Stimulated activated CD8-positive, alpha-beta memory T cell treated with anti-CD3 and anti-CD28 coated beads, Interleukin-7, amount 100 ng/mL, for 4 hours (primary cell): ENCODE measurements around the gene BCCIP.

Experiments
- DNase-seq, 2 donors: peaks; one replicate each; pipeline ENCODE4 v3.0.0-alpha.2; 2020; ENCODE audit warnings: low read depth in 2 of 2

Gene BCCIP

DNA sequence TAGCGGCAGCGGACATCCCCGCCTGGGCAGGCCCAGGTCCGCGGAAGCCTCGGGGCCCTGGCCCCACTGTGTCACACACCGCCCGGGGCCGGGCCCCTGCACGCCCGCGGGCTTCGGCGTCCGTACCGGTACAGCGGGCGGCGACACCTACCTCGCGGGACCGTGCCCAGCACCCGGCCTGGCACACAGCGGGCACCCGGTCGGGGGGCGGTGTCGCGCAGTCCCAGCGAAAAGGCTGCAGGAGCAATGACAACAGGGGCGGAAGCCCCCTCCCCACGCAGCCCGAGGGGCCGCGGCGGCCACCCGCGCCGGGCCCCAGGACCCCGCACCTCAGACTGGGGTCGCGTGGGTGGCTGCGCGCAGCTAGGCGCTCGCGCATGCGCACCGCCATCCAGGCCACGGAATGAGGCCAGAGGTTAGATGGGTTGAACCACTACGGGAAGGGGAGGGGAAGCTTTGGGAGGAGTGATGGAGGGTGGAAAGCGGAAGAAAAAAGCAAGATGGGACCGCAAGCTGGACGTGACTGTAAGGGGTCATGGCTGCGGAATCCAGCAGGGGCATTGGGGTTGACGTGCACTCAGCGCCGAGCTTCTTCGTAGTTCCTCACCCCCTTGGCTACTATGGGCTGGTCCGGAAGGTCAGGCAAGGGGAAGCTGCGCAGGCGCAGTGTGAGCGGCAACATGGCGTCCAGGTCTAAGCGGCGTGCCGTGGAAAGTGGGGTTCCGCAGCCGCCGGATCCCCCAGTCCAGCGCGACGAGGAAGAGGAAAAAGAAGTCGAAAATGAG, at the start of gene BCCIP, which contains the start of gene UROS:
Gene BCCIP (plus strand): TSS at position 669 of the 785 bp plus-strand sequence. CDS start 12 bp downstream, at position 681.
Gene UROS (minus strand): TSS at position 381 of the 785 bp plus-strand sequence. CDS start 6,759 bp downstream, outside the sequence.
- DNase-seq = peak; percentile 82 to 86

DNA sequence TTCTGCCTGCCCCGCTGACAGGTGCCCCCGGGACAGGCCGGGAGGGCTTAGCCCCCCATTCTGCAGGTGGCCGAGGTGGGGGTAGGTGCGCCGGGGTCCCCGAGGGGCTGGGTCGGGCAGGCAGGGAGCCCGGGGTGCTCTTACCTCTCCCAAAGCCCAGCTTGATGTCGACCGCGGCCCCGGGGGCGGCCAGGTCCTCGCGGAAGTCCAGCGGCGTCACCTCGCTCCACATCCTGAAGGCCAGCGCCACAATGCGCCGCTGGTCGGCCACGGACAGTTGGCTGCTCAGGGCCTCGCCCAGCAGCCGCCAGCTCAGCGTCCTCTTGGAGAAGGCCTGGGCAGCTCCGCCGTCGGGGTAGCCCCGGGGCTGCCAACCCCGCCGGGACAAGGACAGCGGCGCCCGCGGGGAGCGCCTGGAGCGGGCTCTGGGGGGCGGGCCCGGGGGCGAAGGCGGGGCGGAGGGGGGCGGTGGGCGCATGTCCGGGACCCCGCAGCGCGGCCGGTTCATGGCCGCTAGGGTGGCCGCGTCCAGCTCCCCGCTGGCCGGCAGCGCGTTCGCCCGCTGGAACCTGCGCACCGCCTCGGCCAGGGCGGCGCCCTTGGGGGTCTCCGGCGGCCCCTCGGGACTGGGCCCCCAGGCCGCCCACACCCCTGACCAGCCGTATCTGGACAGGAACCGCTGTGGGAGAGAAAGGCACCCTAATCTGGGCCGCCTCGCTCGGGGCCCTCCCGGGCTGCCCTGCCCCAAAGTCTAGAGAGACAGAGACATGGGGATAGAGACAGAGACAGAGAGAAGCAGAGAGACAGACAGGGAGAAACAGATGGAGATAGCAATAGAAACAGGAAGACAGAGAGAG, 49.4 kb upstream of the BCCIP start:
- no peak for DNase-seq

DNA sequence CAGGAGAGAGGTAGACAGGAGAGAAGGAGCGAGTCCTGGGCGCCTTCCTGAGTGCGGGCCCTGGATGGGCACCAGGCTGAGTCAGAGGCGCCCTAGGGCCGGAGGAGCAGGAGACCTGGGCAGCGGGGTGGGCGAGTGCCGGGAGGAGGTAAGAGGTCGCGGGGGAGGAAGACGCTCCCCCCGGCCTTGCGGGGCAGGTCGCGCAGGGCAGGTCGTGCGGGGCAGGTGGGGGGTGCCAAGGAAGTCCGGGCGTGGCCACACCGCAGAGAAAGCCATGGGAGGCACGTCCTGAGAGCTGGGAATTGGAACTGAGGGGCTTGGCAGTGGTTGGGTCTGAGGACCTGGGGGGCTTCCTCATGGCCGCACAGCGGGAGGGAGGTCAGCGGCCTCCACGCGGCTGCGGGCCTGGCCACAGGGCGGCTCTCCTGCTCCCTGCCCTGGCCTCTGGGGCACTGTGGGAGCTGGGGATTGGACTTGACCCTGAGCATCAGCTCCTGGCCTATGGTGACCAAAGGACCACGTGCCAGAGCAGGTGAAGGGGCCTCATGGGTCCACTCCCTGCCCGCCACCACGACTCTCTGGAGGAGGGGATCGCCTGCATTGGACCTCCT, 48.7 kb upstream of the BCCIP start:
- DNase-seq = no peak

DNA sequence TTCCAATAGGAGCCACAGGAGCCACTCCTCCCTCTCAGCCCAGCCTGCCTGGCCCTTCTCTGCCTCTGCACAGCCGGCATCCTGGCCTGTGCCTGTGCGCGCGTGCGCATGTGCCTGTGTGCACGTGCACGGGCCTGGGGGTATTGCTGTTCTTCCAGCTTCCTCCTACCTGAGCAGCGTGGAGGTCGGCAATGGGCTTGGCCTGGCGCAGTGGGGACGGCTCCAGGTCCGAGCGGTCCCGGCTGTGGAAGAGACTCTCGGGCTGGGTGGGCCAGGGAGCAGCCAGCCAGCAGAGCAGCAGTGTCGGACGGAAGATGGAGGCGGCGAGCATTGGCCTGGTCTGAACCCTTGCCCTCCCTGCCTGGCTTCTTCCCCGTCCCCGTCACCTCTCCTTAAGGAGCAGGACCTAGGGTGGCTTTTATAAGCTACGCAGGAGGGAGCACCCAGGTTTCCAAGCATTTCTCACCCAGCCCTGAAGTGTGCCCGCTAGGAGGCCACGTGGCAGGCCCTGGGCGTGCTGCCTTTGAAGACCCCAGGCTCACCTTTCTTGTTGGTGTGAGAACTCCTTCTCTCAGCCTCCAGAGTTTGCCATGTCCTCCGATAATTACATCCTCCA, 47.7 kb upstream of the BCCIP start, which contains the start of gene MMP21:
Gene MMP21 (minus strand): TSS at position 331 of the 616 bp plus-strand sequence. CDS start 0 bp downstream, at position 331.
- DNase-seq = no peak

DNA sequence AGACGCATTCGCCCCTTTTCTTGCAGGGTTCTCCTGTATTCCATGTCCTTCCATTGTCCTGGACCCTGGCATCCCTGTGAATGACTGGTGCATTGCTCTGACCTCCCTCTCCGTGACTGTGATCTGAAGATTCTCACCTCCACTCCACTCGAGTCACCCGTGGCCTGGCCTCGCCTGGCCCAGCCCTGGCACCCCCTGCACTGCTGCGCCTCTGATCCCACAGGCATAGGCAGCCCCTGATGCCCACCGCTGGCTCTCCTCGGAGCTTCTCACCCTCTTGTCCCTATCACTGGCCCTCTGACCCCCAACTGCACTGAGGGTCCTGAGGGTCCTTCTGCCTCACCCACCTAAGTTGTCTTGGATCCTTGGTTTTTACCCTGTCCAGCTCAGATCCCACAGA, 45.5 kb upstream of the BCCIP start:
- no peak for DNase-seq

DNA sequence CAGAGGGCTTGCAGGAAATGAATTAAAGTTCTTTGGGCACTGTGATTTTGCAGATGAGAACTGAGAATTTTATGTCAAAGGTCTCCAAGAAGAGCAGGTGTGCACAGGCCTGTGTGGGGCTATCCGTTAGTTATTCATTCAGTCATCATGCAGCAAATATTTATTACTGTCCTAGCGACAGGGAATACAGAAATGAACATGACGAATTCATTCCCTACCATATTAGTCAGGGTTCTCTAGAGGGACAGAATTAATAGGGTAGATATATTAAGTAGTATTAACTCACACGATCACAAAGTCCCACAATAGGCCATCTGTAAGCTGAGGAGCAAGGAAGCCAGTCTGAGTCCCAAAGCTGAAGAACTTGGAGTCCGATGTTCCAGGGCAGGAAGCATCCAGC, 44.8 kb upstream of the BCCIP start:
- no peak for DNase-seq

DNA sequence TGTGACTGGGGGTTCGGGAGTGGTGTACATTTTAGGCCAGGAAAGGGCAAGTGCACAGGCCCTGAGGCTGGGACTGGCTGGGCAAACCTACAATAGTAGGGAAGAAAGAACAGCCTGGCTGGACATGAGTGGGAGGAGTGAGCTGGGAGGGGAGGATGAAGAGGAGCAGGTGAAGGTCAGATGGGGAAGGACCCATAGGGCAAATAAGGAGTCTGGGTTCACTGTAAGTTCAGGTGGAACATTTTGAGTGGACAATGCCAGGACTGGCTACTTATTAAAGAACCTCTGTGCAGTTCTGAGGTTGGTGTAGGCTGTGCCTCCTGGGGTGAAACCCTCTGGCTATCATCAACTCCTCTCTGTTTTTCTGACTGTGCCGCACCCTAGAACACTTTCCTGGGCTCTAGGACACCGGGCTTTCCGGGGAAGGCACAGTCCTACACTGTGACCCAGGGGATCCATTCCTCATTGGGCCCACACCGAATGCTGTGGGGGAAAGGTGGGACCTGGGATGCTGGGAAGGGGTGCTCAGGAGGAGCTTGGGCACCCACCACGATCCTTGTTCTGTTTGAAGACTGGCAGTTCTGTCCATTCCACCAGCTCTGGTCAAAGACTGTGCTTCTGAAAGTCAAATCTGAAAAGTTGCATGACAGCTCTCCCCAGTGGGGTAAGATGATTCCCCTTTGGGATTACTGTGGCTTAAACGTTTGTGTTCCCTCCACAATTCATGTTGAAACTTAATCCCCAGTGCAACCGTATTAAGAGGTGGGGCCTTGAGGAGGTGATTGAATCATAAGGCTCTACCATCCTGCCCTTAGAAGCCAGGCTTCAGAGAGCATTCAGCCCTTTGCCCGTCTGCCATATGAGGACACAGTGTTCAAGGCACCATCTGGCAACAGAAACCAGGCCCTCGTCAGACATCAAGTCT, 43.7 kb upstream of the BCCIP start:
- no peak for DNase-seq

DNA sequence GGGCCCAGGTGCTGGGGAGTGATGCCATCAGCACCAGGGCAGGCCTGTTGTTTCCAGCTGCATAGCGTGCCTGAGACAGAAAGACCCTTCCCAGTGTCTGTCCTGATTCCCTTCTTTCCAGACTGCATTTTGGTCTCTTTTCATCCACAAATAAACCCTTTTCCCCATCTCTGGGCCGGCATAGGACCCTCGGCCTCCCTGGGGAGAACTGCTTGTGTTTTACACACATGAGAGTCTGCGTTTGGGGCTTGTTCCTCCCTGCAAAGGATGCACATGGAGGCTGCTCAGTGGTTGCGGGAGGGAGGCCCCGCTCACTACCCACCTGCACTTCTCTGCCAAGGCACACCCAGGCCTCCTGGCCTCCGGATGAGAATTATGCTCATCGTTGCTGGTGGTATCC, 42.0 kb upstream of the BCCIP start:
- no peak for DNase-seq

DNA sequence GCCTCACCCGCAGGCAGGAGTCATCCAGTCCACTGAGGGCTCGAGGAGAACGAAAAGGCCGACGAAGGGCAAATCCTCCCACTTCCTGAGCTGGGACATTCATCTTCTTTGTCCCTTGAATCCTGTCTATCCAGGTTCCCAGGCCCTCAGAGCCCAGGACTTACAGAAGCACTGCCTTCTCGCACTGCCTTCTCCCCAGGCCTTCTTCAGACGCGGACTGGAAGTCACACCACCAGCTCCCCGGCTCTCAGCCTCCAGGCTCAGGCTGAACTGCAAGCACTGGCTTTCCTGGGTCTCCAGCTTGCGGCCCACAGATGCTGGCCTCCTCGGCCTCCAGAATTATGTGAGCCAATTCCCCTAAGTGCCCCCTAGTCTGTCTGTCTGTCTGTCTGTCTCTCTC, 41.3 kb upstream of the BCCIP start:
- no peak for DNase-seq

DNA sequence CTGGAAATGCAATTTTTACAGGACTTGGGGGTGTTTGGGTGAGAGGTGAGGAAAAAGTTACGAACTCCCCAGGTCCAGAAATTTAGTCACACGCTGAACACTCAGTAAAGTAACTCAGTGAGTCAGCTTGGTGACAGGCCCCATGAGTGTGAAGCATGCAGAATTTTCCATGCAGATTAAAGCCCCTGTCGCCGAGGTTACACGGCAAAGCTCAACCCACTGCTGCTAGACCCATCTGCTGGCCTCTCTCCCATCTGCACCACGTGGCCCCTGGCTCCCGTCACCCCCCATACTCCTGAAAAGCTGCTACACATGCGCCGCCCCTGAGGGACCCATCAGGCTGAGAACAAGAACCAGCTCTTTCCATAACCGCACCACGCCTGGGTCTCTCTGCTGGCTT, 40.7 kb upstream of the BCCIP start:
- DNase-seq = no peak

DNA sequence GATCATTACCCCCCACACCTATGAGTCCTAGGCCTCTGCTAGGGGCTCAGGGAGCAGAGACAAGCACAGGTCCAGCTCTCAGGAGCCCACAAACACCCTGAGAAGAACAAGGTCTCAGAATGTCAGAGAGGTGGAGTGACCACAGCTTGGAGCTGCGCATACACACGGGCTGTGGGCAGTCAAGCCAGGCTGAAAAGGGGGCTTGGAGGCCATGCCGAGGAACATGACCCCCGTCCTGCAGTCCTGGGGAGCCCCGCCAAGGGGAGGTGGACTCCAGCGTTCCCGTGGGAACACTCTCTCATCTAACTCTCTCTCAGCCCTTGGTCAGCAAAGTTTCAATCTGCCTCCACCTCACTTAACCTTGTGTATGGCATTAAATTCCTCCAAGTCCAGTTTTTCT, 39.9 kb upstream of the BCCIP start:
- DNase-seq = no peak

DNA sequence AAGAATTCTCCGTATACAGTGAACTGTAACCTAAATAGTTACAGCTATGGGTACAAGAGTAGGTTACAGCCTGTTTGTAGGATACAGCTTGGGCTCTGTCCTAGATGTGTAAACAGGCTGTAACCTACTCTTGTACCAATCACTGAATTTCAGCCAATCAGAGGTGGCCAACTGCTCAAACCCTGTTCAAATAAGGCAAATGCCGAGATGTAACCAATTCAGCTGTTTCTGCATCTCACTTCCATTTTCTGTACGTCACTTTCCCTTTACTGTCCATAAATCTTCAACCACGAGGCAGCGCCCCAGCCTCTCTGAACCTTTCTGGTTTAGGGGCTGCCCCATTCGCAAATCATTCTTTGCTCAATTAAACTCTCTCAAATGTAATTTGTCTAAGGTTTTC, 39.4 kb upstream of the BCCIP start:
- no peak for DNase-seq

DNA sequence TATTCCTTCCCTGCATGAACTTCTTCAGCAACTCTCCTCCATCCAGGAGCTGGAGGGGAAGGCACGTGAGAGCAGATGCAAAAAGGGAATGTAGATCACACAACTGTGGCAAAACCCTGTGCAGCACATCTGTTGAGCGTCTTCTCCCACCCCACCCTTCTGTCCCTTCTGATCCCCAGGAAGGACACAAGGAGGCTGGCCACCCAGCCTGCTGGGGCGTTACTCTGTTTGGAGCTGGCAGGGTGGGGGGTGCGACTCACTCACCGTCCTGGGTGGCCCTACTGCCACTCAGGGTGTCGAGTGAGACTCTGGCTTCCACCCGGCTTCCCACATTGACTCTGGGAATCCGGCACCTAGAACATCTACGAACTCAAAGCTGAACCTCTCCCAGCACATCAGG, 37.6 kb upstream of the BCCIP start:
- DNase-seq = no peak

DNA sequence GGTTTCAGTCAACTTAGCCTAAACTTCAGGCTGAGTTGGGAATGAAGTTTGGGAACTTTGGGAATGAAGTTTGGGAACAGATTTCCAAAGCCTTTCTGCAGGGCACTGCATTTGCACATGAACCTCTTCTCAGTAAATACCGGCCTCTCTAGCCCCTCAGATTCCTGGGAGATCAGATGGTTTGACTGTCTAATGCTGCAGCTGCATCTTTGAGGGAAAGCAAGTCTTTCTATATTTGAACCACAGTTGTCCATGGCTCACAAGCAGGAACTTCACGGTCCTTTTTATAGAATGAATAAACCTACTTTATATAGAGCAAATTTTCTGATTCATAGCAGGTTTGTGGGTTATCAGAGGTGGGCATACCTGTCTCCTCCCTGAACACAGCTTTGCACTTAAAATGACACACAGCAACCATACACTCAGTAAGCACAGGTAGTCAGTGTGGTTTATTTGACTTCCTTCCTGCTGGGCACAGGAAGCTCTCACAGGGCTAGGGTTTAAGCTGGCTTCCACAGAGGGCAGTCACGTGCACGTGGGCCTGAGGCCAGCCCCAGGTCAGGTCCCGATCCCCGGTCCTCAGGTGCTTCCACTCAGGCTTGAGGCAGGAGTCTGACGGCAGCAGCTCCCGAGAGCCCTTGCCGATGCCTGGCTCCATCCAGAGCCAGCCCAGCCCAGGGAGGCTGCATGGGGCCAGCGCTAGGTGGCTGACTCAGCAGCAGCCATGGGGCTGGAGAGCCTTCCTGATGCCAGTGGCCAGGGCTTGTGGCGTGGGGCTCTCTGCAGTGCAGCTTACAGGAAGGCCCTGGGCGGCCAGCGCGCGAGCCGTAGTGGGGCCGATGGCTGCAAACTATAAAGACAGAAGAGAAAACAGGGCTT, 35.0 kb upstream of the BCCIP start:
- no peak for DNase-seq

DNA sequence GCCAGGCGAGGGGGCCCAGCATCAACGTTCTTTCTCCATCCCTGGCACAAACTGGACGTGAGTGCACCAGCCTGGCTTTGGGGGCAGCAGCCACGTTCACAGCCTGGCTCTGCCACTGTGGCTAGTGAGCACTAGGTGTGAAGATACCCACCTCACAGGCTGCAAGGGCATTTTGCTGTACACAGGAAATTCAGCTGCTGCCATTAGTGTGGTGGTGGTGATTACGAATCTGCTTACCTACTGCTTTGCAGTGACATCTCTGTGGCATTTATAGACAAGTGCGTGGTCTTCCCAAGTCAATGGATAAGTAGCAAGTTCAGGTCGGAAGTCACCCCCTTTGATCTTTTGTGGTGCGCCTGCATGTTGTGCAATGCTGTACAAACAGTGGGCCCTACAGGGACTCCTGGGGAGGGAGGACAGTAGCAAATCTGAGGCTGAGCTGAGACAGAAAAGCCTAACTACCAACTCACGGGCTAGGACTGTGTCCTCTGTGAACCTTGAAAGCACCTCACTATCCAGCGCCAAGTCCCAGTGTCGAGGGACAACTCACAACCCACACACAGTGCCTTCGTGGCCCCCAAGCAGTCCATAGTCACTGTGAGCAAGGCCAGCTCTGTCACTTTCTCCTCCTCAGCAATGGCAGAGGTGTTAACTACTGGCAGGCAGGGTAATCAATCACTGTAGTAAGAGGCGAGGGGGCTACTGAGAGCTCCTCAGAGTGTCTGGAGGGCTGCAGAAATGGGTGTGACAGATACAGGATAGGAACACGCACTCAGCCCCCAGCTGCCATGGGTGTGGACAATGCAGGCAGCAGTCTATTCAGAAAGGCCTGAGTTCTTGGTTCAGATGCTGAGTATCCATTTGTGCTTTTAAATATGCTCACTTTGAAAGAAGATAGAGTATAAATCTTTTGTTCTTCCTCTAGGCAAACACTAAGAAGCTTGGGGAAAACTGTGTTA, 30.7 kb upstream of the BCCIP start:
- DNase-seq = no peak

DNA sequence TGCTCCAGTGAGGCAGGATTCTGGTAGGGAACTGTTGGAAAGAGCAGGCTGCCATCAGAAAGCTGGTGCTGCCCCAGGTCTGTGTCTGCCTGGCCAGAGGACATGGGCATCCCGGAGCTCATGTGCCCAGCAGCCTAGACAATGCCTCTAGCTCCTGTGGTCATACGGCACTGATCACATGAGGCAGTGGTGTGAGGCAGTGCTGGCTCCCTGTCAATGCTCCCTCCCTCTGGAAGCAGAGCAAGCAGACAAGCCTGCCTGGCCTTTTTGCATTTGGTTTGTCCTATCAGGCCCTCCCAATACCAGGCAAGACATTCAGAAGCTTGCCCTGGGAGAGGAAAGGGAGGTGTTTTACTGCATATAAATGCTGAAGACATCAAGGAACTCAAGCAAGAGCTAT, 28.2 kb upstream of the BCCIP start:
- no peak for DNase-seq

DNA sequence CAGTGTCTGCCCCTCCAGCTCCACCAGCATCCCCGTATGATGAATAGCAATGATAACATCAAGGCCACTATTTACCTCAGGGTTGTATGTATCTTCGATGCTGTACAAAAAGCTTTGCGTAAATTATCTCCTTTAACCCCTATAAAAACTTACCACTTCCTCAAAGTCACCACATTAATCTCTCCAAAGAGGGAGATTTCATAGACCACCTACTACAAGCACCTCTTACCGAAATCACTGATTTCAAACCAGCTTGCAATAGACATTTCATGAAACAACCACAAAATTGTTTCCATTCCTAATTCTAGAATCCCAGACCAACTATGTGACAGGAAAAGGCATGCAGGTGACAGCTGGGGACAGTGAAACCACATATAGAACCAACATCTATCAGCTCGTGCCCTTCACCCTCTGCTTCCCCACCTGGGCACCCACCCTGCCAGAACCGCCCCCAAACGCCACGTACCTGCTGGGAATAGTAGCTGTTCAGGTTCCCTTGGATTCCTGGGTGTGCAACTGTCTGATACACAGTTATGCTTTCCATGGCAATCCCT, 27.6 kb upstream of the BCCIP start:
- DNase-seq = no peak

DNA sequence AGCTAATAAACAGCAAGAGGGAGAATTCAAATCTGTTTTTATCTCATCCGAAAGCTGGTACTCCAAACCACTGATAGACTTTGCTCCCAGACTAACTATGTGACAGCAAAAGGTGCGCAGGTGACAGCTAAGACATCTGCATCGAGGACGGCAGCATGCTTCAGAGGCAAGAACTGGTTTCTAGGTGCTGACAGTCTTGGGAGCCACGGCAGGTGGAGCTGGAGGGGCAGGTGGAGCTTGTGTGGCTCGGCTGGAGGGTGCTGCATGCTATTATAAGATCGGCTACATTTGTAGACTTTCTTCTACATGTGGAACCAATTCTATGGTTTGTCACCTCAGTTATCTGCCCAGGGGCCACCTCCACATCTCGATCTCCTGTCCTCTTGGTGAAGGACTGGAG, 25.9 kb upstream of the BCCIP start:
- no peak for DNase-seq
